ENCODE results near the gene VMO1. TPM values are rescaled to one million over a fixed set of nuclear protein-coding genes. Genes with fewer than 3 reads are reported as not detected.

Gene VMO1
- polyA plus RNA-seq, 3 donors from 2014 or later, result not detected

DNA sequence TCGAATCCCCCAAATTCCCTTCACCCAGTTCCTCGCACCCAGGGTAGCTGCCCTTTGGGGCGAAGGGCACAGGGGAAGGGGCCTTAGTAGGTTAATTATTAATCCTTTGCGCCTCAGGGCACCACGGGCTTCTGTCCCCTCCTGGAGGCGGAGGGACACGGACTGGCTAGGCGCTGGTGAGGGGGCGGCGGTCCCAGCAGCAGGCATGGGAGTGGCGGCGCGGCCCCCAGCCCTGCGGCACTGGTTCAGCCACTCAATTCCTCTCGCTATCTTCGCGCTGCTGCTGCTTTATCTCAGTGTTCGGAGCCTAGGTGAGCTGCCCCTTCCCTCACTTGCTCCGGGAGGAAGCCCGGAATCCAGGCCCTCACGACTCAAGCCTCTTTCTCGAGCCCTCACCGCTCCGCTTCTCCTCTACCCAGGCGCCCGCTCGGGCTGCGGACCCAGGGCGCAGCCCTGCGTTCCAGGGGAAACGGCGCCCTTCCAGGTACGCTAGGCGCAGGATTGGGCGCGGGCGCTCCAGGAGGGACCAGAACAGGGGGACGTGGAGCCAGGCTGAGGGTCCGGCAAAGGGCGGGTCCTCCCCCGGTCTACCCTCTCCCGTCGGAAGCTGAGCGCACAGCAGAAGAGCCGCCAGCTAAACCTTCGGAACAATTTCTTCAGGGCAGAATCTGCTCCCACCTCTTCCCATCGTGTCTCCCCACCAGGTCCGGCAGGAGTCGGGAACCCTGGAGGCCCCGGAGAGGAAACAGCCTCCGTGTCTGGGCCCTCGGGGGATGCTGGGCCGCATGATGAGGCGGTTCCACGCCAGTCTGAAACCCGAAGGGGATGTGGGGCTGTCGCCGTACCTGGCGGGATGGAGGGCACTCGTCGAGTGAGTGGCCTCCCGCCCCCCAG is 2.9 kb upstream of the VMO1 start, which contains the start of gene GLTPD2:
Gene GLTPD2 (plus strand): TSS at position 158 of the 894 bp plus-strand sequence. CDS start 48 bp downstream, at position 206.
- Mint-ChIP-seq H3K4me3 (peak within 1 kb of the TSS; percentile 65 to 77 (median 69)), H3K4me1 (peaks cover 10 to 13% of the 10 kb centered on the region in 2 donors), H3K27me3 (ENCODE audit: low read depth in 3 of 3) (peaks cover 20 to 26% (median 22%) of the 10 kb centered on the region in 3 donors), H3K27ac (peak within 1 kb of the TSS in 5 of 6 donors; percentile 53 to 73 (median 62)), H3K36me3 (no peaks in the 10 kb centered on the region), H3K9me3 (no peaks in the 10 kb centered on the region)
- no peak for DNase-seq

DNA sequence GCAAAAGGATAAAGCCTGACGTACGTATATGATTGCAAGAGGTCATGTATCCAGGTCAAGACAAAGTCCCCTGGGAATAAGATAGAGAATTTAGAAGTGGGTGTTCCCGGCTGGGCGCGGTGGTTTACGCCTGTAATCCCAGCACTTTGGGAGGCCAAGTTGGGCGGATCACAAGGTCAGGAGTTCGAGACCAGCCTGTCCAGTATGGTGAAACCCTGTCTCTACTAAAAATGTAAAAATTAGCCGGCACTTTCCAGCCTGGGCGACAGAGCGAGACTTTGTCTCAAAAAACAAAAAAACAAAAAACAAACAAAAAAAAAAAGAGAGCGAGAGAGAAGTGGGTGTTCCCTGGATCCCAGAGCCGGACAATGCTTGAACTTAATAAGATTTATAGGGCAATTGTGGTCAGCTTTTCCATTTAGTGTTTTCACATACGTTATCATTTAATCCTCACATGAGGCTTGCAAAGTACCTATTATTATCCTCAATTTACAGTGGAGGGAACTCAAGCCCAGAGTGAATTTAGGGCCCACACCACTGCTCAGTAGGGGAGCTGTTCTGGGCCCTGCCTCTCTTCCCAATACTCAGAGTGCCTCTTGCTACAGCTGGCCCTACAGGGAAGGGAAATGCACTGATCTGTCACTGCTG is 2.1 kb upstream of the VMO1 start:
- Mint-ChIP-seq H3K27ac (peak overlapping the region in 4 of 6 donors; percentile 31 to 73 (median 60)), H3K27me3 (ENCODE audit: low read depth in 3 of 3) (peaks cover 25 to 26% (median 25%) of the 10 kb centered on the region in 3 donors), H3K4me3 (peak overlapping the region; percentile 45 to 68 (median 57)), H3K4me1 (peaks cover 10 to 13% of the 10 kb centered on the region in 2 donors), H3K36me3 (no peaks in the 10 kb centered on the region), H3K9me3 (no peaks in the 10 kb centered on the region)
- no peak for DNase-seq

DNA sequence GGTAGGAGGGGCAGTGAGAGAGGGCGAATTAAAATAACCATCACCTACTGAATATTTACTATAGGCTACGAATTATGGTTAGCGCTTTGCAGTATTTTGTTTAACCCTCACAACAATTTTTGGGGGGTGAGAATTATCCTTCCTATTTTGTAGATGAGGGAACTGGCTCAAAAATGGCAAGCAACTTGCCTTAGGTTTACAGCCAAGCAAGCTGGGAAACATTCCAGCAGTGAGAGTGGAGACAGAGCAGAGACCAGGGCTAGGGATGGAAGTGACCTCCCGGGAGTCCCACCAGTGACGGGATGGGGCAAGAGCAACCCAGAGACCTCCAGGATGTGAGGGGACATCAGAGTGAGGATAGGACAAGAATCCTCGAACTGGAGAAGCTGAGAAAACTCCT is 352 bp upstream of the VMO1 start:
- no peak for DNase-seq
- Mint-ChIP-seq H3K4me3 (no peak overlapping the region), H3K27ac (no peak overlapping the region), H3K4me1 (peaks cover 10 to 13% of the 10 kb centered on the region in 2 donors), H3K36me3 (no peaks in the 10 kb centered on the region), H3K27me3 (ENCODE audit: low read depth in 3 of 3) (peaks cover 27 to 29% (median 29%) of the 10 kb centered on the region in 3 donors), H3K9me3 (no peaks in the 10 kb centered on the region)

DNA sequence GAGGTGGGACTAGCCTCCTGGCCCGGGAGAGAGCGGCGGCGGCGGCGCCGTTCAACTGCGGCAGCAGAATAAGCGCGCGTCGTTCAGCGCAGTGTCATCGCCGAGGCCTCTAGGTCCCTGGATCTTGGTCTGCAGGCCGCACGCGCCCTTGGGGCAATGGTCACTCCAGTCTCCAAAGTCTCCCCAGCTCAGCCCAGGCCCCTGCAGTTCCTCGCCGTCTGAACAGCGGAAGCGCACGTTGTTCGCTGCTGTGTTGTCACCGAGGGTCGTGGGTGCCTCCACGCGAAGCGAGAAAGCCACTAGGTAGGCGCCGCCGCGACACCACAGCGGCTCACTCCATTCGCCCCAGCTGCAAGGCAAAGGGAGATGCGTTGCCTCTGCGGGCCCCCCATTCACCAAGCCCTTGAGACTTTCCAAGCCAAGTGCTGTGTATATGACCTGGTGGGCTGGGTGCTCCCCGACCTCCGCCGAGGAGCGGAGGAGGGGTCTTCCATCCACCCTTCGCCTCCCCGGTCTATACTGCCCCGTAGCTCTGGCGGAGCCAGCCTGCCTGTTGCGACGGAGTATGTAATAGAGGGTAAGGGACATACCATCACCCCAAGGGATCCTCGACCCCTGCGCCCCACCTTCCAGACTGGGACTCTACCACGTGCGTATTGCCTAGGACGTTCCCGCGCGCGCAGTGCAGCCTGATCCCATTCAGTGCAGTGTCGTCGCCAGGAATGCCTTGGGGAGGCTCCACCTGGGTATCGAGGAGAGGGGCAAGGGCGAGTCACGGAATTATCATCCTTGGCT is 656 bp downstream of the VMO1 start:
- Mint-ChIP-seq H3K4me1 (peaks cover 3 to 5% of the 10 kb centered on the region in 2 donors), H3K27ac (no peak overlapping the region), H3K36me3 (no peaks in the 10 kb centered on the region), H3K9me3 (no peaks in the 10 kb centered on the region), H3K27me3 (ENCODE audit: low read depth in 3 of 3) (peaks cover 25 to 30% (median 27%) of the 10 kb centered on the region in 3 donors), H3K4me3 (peak overlapping the region in 1 of 5 donors; percentile 42)
- DNase-seq, result no peak

DNA sequence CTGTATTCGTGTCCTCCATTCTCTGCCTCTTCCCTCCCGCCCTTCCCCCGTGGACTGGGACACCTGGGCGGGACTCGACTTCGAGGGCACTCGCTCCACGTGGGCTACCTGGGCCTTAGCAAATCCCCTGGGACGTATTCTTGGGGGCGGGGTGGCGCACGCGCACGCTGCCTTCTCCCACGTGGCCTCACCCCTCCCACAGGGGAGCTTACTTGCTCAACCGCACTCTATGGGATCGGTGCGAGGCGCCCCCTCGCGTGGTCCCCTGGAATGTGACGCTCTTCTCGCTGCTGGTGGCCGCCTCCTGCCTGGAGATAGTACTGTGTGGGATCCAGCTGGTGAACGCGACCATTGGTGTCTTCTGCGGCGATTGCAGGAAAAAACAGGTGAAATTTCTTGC is 3.5 kb downstream of the VMO1 start:
- H3K36me3 Mint-ChIP-seq, result no peaks in the 10 kb centered on the region
- H3K27ac Mint-ChIP-seq, result no peak overlapping the region
- no peak overlapping the region for H3K4me3 Mint-ChIP-seq

DNA sequence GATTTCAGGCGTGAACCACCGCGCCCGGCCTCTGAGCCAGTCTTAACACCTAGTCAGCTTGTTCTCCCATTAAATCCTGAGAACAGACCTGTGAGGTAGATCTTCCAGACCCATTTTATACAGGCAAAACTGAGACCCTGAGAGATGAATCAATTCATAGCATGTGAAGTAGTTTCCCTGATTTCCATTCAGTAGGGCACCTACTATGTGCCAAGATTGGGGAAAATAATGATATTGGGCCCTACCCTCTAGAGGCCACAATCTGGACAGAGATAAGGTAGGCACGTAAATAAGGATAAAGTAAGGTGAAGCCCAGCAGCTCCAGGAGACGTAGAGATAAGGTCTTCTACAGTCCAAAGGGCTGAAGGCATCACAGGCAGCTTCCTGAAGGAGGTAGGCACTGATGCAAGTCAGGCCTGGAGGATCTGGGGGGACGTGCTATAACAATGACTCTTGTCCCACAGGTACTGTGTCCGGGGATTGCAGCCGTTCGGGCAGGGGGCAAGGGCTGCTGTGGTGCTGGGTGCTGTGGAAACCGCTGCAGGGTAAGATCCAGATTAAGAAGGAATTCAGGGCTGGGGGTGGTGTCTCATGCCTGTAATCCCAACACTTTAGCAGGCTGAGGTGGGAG is 5.7 kb downstream of the VMO1 start:
- peaks cover 11 to 23% (median 22%) of the 10 kb centered on the region in 3 donors for H3K27me3 Mint-ChIP-seq (ENCODE audit: low read depth in 3 of 3)
- no peaks in the 10 kb centered on the region for H3K4me1 Mint-ChIP-seq
- H3K4me3 Mint-ChIP-seq, result no peak overlapping the region
- no peak for DNase-seq
- H3K27ac Mint-ChIP-seq, result no peak overlapping the region
- no peaks in the 10 kb centered on the region for H3K36me3 Mint-ChIP-seq
- no peaks in the 10 kb centered on the region for H3K9me3 Mint-ChIP-seq

More for the DNA sequence above, 3.5 kb downstream of the VMO1 start:
- Mint-ChIP-seq H3K4me1 (no peaks in the 10 kb centered on the region), H3K27me3 (ENCODE audit: low read depth in 3 of 3) (peaks cover 20 to 30% (median 22%) of the 10 kb centered on the region in 3 donors), H3K9me3 (no peaks in the 10 kb centered on the region)
- no peak for DNase-seq

DNA sequence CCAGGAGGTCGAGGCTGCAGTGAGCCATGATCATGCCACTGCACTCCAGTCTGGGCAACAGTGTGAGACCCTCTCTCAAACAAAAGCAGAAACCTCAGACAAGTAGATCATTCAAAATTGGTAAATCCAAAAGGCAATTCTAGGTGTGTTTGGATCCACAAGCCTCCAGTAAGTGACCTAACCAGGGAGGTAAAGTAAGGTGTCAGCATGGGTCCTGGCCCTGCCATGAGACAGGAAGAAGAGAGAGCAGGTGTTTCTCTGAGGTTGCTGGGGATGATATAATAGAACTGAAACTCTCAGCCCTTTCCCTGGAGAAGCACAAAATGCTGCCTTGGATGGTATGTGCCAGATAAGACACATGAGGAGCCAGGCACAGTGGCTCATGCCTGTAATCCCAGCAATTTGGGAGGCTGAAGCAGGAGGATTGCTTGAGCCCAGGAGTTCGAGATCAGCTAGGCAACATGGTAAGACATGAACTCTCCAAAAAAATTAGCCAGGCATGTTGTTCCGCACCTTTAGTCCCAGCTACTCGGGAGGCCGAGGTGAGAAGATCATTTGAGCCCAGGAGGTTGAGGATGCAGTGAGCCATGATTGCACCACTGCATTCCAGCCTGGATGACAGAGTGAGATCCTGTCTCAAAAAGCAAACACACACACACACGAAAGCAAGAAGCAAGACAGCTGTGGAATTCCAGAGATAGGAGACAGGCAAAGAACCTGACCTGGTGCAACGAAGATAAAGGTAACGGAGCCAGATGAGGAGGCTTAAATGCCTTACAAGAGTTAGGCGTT is 8.0 kb downstream of the VMO1 start:
- H3K4me3 Mint-ChIP-seq, result no peak overlapping the region
- no peaks in the 10 kb centered on the region for H3K4me1 Mint-ChIP-seq
- H3K27ac Mint-ChIP-seq, result no peak overlapping the region
- no peaks in the 10 kb centered on the region for H3K9me3 Mint-ChIP-seq
- no peaks in the 10 kb centered on the region for H3K36me3 Mint-ChIP-seq
- H3K27me3 Mint-ChIP-seq (ENCODE audit: low read depth in 3 of 3), result peaks cover 8 to 14% (median 10%) of the 10 kb centered on the region in 3 donors
- no peak for DNase-seq

DNA sequence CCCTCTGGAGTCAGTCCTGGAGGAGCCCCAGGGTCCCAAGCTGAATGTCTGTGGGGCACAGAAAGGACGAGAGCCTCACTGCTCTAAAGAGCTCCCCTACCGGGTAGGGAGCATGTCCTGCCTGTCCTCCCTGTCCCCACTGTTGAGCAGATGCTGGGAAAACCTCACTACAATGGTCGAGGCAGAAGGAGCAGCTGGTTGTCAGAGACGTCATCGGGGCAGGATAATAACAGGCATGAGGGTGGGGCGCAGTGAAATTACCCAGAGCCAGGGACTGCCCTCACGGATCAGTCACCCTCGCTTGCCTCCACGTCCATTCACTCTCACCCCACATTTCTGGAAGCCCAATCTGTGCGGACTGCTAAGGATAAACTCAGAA is 13.9 kb downstream of the VMO1 start:
- DNase-seq, result no peak
- Mint-ChIP-seq H3K36me3 (no peaks in the 10 kb centered on the region), H3K9me3 (peaks cover 0 to 1% (median 0%) of the 10 kb centered on the region in 6 donors), H3K27ac (no peak overlapping the region), H3K4me1 (no peaks in the 10 kb centered on the region), H3K27me3 (ENCODE audit: low read depth in 3 of 3) (peaks cover 5 to 8% (median 6%) of the 10 kb centered on the region in 3 donors), H3K4me3 (no peak overlapping the region)

DNA sequence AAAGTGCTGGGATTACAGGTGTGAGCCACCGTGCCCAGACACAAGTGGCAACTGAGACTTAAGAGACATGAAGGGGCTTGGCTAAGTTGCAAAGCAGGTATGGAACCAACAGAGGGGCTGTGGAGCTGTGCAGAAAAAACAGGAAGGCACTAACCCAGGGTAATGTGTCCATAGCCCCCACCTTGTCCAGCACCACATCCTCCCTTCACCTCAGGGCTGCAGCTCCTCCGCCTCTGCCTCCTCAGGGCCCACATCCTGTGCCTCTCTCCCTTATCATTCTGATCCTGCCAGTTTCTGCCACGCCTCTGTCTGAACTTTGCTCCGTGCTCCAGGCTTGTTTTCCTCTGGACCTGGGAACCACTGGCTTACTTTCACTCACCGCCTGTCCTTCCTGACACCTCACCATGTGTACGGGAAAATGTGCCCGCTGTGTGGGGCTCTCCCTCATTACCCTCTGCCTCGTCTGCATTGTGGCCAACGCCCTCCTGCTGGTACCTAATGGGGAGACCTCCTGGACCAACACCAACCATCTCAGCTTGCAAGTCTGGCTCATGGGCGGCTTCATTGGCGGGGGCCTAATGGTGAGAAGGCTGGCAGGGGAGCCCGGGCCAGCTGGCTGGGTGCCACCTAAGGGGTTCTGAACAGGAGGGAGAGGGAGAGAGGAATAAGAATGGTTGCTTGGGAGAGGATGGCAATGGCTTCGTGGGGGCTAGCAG is 14.5 kb downstream of the VMO1 start, which contains the start of gene TM4SF5:
Gene TM4SF5 (plus strand): TSS at position 368 of the 716 bp plus-strand sequence. CDS start 37 bp downstream, at position 405.
- Mint-ChIP-seq H3K4me3 (no peak within 1 kb of the TSS), H3K27ac (no peak within 1 kb of the TSS), H3K9me3 (peaks cover 0 to 1% (median 0%) of the 10 kb centered on the region in 6 donors), H3K27me3 (ENCODE audit: low read depth in 3 of 3) (peaks cover 5 to 8% (median 6%) of the 10 kb centered on the region in 3 donors), H3K4me1 (no peaks in the 10 kb centered on the region), H3K36me3 (no peaks in the 10 kb centered on the region)
- no peak for DNase-seq

DNA sequence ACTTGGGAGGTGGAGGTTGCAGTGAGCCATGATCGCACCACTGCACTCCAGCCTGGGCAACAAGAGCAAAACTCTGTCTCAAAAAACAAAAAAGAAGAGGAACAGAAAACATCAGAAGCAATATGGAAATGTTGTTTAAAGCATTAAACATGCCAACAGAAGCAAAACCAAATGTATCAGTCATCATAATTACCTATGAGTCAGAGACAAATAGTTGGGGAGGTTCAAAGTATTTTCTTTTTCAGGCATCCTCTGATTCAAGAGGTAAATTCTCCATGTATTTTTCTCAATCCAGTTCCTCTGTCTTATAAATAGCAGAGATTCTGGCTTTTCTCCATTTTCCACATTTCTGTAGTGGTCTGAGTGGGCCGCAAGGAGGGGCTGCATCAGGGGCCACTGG is 16.5 kb downstream of the VMO1 start:
- Mint-ChIP-seq H3K27me3 (ENCODE audit: low read depth in 3 of 3) (peaks cover 3 to 6% (median 5%) of the 10 kb centered on the region in 3 donors), H3K9me3 (peaks cover 0 to 1% (median 0%) of the 10 kb centered on the region in 6 donors), H3K36me3 (no peaks in the 10 kb centered on the region), H3K4me1 (no peaks in the 10 kb centered on the region), H3K4me3 (no peak overlapping the region), H3K27ac (no peak overlapping the region)
- DNase-seq, result no peak

DNA sequence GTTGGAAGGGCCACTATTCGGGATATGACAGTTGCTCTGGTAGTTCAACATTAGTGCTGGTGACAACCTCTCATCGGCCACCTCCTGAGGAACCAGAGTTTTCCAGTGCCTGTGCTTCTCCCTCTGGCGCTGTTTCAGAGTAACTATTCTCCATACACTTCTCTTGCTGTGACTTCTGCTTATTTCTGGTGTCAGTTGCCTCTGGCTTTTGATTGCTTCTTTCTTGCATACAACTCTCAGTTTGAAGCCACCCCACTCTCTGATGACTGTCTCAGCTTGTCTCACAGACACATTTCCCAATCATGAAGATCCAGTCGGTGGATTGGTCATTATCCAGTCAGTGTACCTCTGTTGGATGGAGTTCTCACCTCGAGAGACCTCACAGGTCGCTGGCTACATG is 17.9 kb downstream of the VMO1 start:
- Mint-ChIP-seq H3K4me1 (no peaks in the 10 kb centered on the region), H3K36me3 (no peaks in the 10 kb centered on the region), H3K27ac (no peak overlapping the region), H3K9me3 (peaks cover 0 to 1% (median 0%) of the 10 kb centered on the region in 6 donors), H3K27me3 (ENCODE audit: low read depth in 3 of 3) (peaks cover 3 to 6% (median 5%) of the 10 kb centered on the region in 3 donors), H3K4me3 (no peak overlapping the region)
- DNase-seq, result no peak

DNA sequence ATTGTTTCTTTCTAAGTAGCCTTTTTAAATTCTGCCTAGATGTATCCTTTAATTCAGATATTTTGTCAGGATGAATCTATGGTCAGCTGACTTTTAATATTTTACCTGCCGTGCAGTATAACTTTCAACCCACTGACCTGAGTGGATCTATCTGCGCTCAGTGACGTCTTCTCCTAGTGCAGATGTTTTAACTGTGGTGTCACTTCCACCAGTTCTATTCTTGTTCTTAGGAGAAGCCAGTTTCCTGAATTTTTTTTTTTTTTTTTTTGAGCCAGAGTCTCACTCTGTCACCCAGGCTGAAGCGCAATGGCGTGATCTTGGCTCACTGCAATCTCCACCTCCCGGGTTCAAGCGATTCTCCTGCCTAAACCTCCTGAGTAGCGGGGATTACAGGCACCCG is 19.4 kb downstream of the VMO1 start:
- no peak overlapping the region for H3K27ac Mint-ChIP-seq
- H3K36me3 Mint-ChIP-seq, result no peaks in the 10 kb centered on the region
- DNase-seq, result no peak
- no peak overlapping the region for H3K4me3 Mint-ChIP-seq
- no peaks in the 10 kb centered on the region for H3K4me1 Mint-ChIP-seq
- H3K27me3 Mint-ChIP-seq (ENCODE audit: low read depth in 3 of 3), result peaks cover 3 to 4% (median 3%) of the 10 kb centered on the region in 3 donors
- H3K9me3 Mint-ChIP-seq, result no peaks in the 10 kb centered on the region

Measured in immature natural killer cell (primary cell).